ENCODE data around the gene KRT32. TPM values are rescaled to one million over a fixed set of nuclear protein-coding genes. Genes with fewer than 3 reads are reported as not detected.
"Not testable (repeated sequence)": the region's sequence is repeated elsewhere in the genome, so short reads cannot be mapped to it uniquely, and the experiment has no call there.

The KRT32 gene
- total RNA-seq, 1 donor from 2014 or later: not detected

DNA sequence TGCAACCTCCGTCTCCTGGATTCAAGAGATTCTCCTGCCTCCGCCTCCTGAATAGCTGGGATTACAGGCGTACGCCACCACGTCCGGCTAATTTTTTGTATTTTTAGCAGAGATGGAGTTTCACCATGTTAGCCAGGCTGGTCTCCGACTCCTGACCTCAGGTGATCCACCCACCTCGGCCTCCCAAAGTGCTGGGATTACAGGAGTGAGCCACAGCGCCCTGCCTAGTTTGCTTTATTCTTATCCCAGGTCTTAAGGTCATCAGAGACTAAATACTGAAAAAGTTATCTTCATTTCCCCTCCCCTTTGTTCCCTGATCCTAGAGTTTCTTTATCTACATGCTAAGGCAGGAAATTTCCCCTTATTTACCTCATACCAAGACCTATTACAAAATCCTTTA, 36.8 kb downstream of the KRT32 start:
- intact Hi-C loops (cut with micrococcal nuclease): not testable (repeated sequence)

GRCh38 chr17:41429667-41430066, 37.5 kb downstream of the KRT32 start:
- intact Hi-C loops (cut with micrococcal nuclease): no loop called here

DNA sequence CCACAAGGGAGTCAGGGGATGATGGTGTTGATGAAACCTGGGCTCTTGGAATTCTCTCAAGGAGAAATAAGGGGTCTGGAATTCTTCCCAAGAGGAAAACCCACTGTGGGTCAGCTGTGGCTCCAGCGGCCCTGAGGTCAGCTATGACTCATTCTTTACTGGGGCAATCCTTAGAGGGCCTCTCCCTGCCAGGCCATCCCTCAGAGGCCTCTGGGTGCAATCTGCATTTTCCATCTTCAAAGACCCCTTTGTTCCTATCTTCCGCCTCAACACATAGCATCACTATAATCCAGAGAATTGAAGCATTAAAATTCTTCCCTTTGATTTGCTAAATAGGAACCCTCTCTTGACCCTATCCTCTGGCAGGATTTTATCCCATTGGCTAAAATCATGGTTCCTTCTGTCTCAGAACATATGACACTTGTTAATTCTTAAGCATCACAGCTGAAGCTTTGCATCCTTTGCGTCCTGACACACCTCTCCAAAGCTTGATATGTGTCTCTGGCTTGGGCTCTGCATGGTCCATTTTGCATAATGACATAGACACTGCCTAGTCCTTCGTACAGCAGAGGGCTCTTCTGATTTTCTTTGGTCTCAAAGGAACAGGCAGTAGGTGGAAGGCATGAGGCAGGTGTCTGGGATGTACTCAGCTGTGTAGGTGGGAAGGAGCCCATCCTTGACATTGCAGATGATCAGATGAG, 38.4 kb downstream of the KRT32 start:
- intact Hi-C loops (cut with micrococcal nuclease): no loop called here

- intact Hi-C loops (cut with micrococcal nuclease): no loop called here
These were observed 43.0 kb downstream of the KRT32 start, which contains the start of gene KRT37 for GRCh38 chr17:41424111-41424635. TSS of gene KRT37 (minus strand) at chr17:41424585. CDS start at chr17:41424523, 62 bp downstream.

DNA sequence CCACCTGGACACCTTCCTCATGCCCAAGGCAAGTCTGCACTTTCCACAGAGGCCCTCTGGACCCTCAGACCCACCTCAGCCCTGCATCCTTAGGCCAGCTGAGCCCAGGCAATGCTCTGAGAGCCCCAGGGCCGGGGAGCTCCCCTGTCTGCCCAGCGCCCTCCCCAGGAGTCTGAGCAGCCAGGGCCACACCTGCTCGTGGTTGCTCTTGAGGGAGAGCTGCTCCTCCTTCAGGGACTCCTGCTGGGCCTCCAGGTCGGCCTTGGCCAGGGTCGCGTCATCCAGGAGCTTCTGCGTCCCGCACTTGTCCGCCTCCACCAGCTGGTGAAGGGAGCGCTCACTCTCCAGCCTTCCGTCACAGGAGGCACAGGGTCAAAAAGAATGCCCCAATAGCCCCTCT, 44.6 kb downstream of the KRT32 start:
- intact Hi-C loops (cut with micrococcal nuclease): not testable (repeated sequence)

DNA sequence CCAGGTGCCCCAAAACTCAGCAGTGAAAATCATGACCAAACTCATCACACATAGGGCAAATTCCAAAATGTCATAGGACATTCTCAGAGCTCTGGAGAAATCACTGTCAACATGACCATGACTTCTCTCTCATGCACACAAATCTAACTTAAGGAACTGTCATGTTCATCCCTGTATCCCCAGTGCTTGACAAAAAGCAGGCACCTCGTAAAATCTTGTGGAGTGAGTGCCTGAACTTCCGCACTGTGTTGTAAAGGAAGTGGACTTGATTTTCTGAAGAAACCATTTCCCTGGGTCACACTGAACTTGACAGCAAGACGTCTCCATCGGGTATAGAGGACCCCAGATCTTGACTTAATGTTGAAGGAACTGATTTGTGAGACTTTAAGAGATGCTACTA, 45.6 kb downstream of the KRT32 start:
- intact Hi-C loops (cut with micrococcal nuclease): no loop called here

DNA sequence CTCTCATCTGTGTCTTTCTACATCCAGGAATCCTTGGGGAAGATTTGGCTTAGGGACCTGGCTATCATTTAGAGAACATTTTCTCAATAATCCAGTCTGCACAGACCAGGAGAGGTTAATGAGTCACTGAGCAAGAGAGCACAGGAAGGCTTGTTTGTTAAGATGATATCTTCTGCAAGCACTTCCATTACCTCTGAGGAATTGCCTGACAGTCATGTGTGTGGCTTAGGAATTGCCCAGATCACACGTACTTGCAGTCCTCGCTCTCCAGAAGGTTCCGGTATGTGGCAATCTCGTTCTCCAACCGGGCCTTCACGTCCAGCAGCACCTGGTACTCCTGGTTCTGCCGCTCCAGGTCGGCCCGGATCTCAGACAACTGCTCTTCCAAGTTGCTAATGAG, 46.1 kb downstream of the KRT32 start:
- intact Hi-C loops (cut with micrococcal nuclease): no loop called here

- intact Hi-C loops (cut with micrococcal nuclease): no loop called here
These were observed 47.1 kb downstream of the KRT32 start for GRCh38 chr17:41420134-41420533.

GRCh38 chr17:41419716-41420115, 47.5 kb downstream of the KRT32 start:
- intact Hi-C loops (cut with micrococcal nuclease): no loop called here

GRCh38 chr17:41418116-41418860, 48.9 kb downstream of the KRT32 start:
- intact Hi-C loops (cut with micrococcal nuclease): no loop called here

GRCh38 chr17:41417576-41418015, 49.6 kb downstream of the KRT32 start:
- intact Hi-C loops (cut with micrococcal nuclease): no loop called here

GRCh38 chr17:41417127-41417526, 50.1 kb downstream of the KRT32 start:
- intact Hi-C loops (cut with micrococcal nuclease): no loop called here

- intact Hi-C loops (cut with micrococcal nuclease): no loop called here
These were observed 50.7 kb downstream of the KRT32 start for GRCh38 chr17:41416479-41416878.

- intact Hi-C loops (cut with micrococcal nuclease): no loop called here
These were observed 51.3 kb downstream of the KRT32 start for GRCh38 chr17:41415833-41416335.

GRCh38 chr17:41415411-41415810, 51.8 kb downstream of the KRT32 start:
- intact Hi-C loops (cut with micrococcal nuclease): no loop called here

DNA sequence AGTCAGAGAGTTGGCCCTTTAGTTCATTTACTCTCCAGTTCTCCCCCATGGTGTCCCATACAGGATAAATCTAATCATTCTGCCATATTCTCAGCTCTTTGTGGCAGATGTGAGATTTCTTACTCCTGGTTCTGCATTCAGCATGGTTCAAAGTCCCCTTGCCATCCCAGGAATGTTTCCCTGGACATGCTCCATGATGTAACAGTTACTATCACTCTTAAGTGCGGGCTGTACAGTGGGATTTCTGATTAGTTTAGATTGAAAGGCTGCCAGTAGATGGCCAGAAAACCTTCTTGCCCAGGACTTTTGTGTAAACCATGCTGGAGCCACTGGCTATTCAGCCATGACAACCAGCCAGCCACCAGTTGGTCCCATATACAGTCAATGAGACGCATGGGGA, 53.2 kb downstream of the KRT32 start:
- intact Hi-C loops (cut with micrococcal nuclease): no loop called here

DNA sequence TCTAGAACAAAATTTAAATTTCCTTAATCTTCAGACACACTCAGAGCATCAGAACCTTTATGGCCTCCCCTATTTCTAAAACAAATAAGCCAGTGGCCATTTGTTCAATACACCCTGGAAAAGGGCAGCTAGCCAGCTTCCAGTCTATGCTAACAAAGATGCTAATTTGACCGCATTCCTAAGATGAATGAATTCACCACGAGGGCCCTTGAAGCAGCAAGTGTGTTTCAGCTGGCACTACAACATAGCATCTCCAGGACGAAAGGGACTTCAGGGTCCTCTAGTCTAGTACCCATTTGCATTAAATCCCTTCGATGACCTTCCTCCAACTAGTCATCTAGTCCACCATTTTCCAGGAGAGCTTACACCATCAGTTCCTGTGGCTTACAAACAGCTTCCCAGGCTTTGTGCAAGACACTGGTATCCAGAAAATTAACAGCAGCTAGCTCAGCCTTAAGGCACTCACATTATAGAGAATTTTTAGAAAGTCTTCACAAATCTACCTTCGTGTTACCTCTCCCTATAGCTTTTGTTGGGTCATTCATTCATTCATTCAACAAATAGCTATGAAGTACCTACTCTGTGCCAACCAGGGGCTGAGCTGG, 53.7 kb downstream of the KRT32 start:
- intact Hi-C loops (cut with micrococcal nuclease): no loop called here

GRCh38 chr17:41411072-41411840, 55.9 kb downstream of the KRT32 start:
- intact Hi-C loops (cut with micrococcal nuclease): no loop called here
